COR-L47 (cell line): ENCODE measurements around the gene EFCAB8.
"Not testable (repeated sequence)": the region's sequence is repeated elsewhere in the genome, so short reads cannot be mapped to it uniquely, and the experiment has no call there.

Experiments used
- DNase-seq: peaks from one replicate; lab custom pipeline; 2025; lab: John Stamatoyannopoulos, UW

Gene EFCAB8

GRCh38 chr20:32912688-32913087 is 54.0 kb downstream of the EFCAB8 start:
- DNase-seq: no peak

GRCh38 chr20:32914031-32914430 is 55.3 kb downstream of the EFCAB8 start:
- no peak for DNase-seq

GRCh38 chr20:32917191-32917950 is 58.6 kb downstream of the EFCAB8 start:
- no peak for DNase-seq

- no peak for DNase-seq
Observed at GRCh38 chr20:32918296-32918695, 59.6 kb downstream of the EFCAB8 start.

DNA sequence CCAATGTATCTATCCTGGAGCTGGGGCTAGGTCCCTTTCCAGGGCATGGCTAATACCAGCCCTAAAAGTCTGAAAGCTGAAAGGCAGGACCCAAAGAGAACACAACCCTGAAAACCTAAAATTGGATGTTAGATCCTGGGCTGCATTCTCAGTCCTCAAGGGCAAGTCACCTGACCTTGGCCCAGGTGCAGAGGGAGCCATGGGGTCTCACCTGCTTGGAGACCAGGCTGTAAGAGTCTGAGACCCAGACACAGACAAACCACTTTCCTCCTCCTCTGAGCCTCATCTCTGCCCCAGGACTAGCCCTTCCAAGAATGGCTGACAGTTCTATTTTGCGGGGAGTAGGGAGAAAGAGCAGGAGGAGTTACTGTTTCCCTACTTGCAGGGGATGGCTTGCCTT is 60.0 kb downstream of the EFCAB8 start:
- no peak for DNase-seq

- no peak for DNase-seq
Observed at GRCh38 chr20:32920066-32920465, 61.3 kb downstream of the EFCAB8 start.

DNA sequence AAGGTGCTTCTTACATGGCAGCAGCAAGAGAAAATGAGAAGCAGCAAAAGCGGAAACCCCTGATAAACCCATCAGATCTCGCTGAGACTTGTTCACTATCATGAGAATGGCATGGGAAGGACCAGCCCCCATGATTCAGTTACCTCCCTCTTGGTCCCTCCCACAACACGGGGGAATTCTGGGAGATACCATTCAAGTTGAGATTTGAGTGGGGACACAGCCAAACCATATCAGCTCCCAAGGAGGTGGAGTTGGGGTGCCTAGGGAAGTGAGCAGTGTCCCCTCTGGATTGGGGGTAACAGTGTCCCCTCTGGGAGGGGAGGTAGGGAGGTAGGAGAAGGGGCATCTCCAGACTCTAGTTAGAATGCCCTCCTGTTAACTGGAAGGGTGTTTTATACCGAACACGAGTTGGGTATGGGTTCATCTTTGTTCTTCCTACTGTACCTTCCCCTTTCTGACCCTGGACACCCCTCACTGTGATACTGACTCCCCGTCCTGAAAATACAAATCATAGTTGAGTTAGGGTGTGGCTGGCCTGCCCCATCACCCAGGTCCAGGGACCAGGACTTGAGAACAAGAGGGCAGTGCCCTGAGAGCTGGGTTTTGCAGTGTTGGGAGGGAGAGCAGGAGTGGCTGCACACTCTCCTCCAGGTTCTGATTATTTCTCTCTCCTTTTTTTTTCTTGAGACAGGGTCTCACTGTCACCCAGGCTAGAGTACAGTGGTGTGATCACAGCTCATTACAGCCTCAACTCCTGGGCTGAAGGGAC is 62.0 kb downstream of the EFCAB8 start:
- DNase-seq: no peak

DNA sequence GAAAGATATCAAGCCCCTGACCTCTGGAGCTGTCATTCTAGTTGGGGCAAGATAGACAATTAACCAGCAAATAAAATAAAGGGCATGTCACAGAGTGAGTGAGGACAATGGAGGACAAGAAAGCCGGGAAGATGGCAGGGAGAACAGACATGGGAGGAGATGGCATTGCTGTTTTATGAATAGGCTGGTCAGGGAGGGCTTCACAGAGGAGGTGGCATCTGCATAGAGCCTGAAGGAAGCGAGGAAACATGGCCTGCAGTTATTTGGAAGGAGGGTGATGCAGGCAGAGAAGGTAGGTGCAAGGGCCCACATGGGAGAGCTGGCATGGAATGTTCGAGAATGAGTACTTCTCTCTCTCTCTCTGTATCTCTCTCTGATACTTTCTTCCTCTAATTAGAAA is 63.7 kb downstream of the EFCAB8 start:
- DNase-seq: no peak

DNA sequence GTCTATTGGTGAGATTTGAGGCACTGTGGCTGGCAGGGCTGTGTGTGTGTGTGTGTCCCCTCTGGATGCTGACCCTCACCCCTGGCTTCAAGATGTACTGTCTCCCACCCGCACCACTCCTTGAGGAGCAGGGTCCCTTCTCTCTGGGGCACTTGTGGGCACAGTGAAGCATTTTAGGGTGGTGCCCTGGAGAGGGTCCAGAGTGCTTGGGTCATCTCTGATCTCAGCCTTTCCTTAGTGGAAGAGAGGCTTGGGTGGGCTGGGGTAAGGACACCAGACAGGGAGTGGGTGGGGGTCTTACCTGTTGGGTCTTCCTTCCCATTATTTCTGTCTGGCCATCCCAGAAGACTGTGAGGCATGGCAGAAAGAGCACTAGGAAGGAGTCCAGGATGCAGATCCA is 66.1 kb downstream of the EFCAB8 start:
- DNase-seq: no peak

DNA sequence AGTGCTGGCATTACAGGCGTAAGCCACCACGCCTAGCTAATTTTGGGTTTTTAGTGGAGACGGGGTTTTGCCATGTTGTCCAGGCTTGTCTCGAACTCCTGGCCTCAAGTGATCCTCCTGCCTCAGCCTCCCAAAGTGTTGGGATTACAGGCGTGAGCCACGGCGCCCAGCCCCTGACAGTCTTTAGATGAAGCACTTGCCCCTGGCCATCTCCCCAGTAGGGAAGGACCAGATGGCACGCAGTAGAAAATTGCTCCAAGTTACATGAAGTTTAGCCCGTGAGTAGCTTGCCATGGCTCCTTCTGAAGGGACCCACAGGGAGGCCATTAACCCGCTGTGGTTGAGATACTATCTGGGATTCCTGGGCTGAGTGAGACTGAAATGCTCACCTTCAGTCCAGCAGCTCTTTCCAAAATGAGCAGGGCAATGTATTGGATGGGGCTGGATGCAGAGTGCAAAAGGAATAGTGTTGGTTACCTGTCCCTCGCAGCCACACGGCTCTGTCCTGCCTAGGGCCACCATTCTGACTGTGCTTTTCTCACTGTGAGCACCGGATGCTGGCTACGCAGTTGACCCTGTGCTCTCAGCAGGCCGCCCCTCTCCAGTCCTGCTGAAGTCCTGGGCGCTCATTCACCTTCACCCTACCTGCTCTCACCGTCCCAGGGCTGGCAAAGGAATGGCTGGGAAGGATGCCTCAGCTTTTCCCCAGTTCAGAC is 66.9 kb downstream of the EFCAB8 start:
- DNase-seq: no peak

DNA sequence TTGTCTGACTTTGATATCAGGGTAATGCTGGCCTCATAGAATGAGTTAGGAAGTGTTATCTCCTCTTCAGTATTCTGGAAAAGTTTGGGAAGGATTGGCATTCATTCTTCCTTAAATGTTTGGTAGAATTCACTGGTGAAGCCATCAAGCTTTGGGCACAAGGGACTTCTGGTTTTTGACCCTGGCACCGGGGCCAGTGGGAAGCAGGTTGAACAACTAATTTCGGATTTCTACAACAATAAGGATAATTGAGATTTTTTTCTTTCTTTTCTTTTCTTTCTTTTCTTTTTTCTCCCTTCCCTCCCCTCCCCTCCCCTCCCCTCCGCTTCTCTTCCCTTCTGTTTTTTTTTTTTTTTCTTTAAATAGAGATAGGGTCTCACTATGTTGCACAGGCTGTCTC is 70.4 kb downstream of the EFCAB8 start:
- DNase-seq: no peak

GRCh38 chr20:32930181-32930580 is 71.5 kb downstream of the EFCAB8 start:
- no peak for DNase-seq

DNA sequence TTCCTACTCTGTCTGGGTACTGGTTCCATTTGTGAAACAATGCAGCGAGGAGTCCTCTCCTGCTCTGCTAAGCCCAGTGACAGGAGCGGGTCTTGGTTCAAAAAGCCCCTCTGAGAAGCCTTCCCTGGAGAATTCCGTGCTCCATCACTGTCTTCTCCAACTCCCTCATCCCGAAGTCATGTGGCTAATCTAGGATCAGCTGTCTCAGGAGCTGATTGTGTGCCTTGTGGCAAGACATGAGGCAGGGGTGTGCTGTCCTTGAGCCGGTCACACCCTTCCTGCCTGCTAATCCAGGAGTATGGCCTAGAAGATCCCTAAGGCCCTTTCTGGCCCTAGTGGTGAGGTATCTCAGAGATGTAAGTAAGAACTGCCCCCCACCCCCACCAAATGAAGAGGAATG is 72.0 kb downstream of the EFCAB8 start:
- DNase-seq: no peak

GRCh38 chr20:32934580-32934979 is 75.9 kb downstream of the EFCAB8 start:
- no peak for DNase-seq

- no peak for DNase-seq
Observed at GRCh38 chr20:32941155-32941885, 82.6 kb downstream of the EFCAB8 start.

DNA sequence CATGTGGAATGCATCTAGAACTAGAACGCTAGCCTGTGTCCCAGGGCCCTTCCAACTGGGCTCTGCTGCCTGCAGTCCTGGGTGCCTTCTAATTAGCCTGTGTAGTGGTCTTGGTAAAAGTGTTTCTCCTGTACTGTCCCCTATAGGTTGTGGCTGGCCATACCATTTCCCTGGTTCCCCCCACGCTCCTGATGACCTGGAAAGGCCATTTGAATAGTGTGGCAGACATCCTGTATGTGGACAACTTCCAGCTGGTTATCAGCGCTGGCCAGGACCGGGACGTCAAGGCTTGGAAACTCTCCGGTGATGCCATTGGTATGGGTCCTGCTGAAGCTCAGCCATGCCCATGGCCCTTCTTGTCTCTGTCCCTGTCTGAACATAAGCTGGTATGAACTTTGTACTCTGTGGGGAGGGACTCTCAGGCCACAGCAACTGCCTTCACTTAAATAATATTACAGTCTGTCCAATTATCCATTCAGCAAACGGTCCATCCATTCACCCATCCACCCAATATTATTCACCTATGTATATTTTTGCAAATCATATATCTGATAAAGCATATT is 84.8 kb downstream of the EFCAB8 start:
- DNase-seq: no peak

- DNase-seq: no peak
Observed at GRCh38 chr20:32945710-32946221, 87.0 kb downstream of the EFCAB8 start.

GRCh38 chr20:32946629-32947028 is 87.9 kb downstream of the EFCAB8 start:
- DNase-seq: no peak

DNA sequence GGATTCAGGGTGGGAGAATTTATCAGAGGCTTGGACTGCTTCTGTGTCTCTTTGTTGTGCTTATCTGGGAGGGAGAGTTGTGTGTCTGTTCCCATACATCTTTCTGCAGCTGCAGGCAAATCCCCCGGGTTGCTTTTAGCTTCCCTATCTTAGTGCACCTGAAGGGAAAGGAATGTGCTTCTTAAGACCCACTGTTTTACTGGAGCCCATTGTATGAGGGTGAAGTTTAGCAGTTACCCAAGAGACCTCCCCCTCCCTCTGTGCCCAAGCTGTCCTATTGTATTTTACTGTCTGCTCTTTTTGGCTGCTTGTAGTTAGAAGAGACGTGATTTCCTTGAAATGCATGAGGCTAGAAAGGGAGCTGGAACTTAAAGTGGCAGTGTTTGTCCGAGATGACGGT is 91.8 kb downstream of the EFCAB8 start:
- DNase-seq: not testable (repeated sequence)

GRCh38 chr20:32957459-32957858 is 98.7 kb downstream of the EFCAB8 start:
- no peak for DNase-seq

GRCh38 chr20:32958574-32958973 is 99.9 kb downstream of the EFCAB8 start:
- no peak for DNase-seq
